Testis (tissue), 3 donors: ENCODE data around the gene SVOPL. TPM values are rescaled to one million over a fixed set of nuclear protein-coding genes. Genes with fewer than 3 reads are reported as not detected.

Experiments
- DNase-seq: peaks from one replicate; pipeline ENCODE4 v3.0.0-alpha.2; 2019
- H3K27ac ChIP-seq, 2 donors: fragments of 200-600 bp; sonication (generic); one replicate each; pipeline ENCODE4 v1.5.1; 2019
- H3K27me3 ChIP-seq: fragments of 200-600 bp; sonication (generic); one replicate; pipeline ENCODE4 v1.5.1; 2019
- H3K36me3 ChIP-seq: fragments of 200-600 bp; sonication (generic); one replicate; pipeline ENCODE4 v1.5.1; 2017; ENCODE audit warnings: low read depth; ENCODE audit errors: missing control alignments
- H3K4me1 ChIP-seq: fragments of 200-600 bp; sonication (generic); one replicate; pipeline ENCODE4 v1.5.1; 2019
- H3K4me3 ChIP-seq, 2 donors: fragments of 200-600 bp; sonication (generic); one replicate each; pipeline ENCODE4 v1.5.1; 2017 to 2019
- H3K9me3 ChIP-seq: fragments of 200-600 bp; sonication (generic); one replicate; pipeline ENCODE4 v1.5.1; 2017
- CTCF ChIP-seq, 3 experiments: fragments of 450-650 bp in 2 of 3; fragments of 200-600 bp in 1 of 3; sonication (generic) in 1 of 3; IDR thresholded peaks; one replicate each; pipeline ENCODE4 v1.5.1; 2016 to 2019; ENCODE audit warnings: antibody characterized with exemption in 3 of 3, mild to moderate bottlenecking in 2 of 3, moderate library complexity in 1 of 3
- POLR2A ChIP-seq: fragments of 450-650 bp; IDR thresholded peaks from one replicate; pipeline ENCODE4 v1.6.1; 2017; ENCODE audit warnings: antibody characterized with exemption, mild to moderate bottlenecking, moderate library complexity
- WGBS, 2 donors: methylation state at CpG; one replicate each; pipeline ENCODE4 v1.1.5; 2018; 5-methylcytosine and 5-hydroxymethylcytosine counted together
- intact Hi-C: fragments of 100-400 bp; cut with DNase I; formaldehyde crosslinking; loops from one replicate; pipeline ENCODE4 v1.15.1; 2023; ENCODE audit warnings: low total_unique reads
- polyA plus RNA-seq: library from polyadenylated mRNA; stranded (reverse); fragments of 350-450 nt; fragmentation: Illumina TruSeq; extraction: RNeasy Lipid Tissue Mini Kit (QIAGEN cat#74804); gene quantifications from one replicate; pipeline ENCODE4 v1.2.3, GENCODE V29; 2014; ENCODE audit warnings: low read depth, low replicate concordance; ENCODE audit not compliant: insufficient read depth
- total RNA-seq, 2 donors: library from RNA; depleted of rRNA; stranded (reverse); fragments of >200 nt; gene quantifications; one replicate each; pipeline ENCODE4 v1.2.3, GENCODE V29; 2016

SVOPL gene
- total and polyA plus RNA-seq, 3 donors from 2014 or later, result 1.1 to 4.0 (median 1.7) TPM

GRCh38 chr7:138616085-138616484 is 85.1 kb downstream of the SVOPL start:
- no peaks in the 10 kb centered on the region for H3K9me3 ChIP-seq
- H3K27ac ChIP-seq, result no peak overlapping the region
- no peaks in the 10 kb centered on the region for H3K27me3 ChIP-seq
- intact Hi-C loops, result no loop called here
- WGBS, 2 donors, result 93 to 94% methylated on average over 6 of the region's 6 CpGs
- no peaks in the 10 kb centered on the region for H3K36me3 ChIP-seq
- H3K4me3 ChIP-seq, result no peak overlapping the region
- TF ChIP-seq POLR2A (no peak), CTCF (IDR thresholded peaks at IDR 0.05) (no peak)
- DNase-seq, result no peak
- H3K4me1 ChIP-seq, result no peaks in the 10 kb centered on the region

- Histone ChIP-seq H3K36me3 (no peaks in the 10 kb centered on the region), H3K4me1 (peaks cover 4% of the 10 kb centered on the region), H3K4me3 (no peak overlapping the region), H3K27me3 (no peaks in the 10 kb centered on the region), H3K9me3 (no peaks in the 10 kb centered on the region), H3K27ac (no peak overlapping the region)
- no peak for DNase-seq
- intact Hi-C loops, result no loop called here
- TF ChIP-seq CTCF (IDR thresholded peaks at IDR 0.05), result no peak
- no peak for TF ChIP-seq POLR2A
- 88 to 94% methylated on average over 2 of the region's 2 CpGs for WGBS, 2 donors
Measured at GRCh38 chr7:138613630-138614029, 87.5 kb downstream of the SVOPL start.

- Histone ChIP-seq H3K27me3 (no peaks in the 10 kb centered on the region), H3K9me3 (no peaks in the 10 kb centered on the region), H3K4me1 (peaks cover 4% of the 10 kb centered on the region), H3K36me3 (no peaks in the 10 kb centered on the region), H3K4me3 (no peak overlapping the region), H3K27ac (no peak overlapping the region)
- no peak for DNase-seq
- intact Hi-C loops, result no loop called here
- TF ChIP-seq CTCF (IDR thresholded peaks at IDR 0.05), result no peak
- no peak for TF ChIP-seq POLR2A
- 69 to 71% methylated on average over 7 of the region's 7 CpGs for WGBS, 2 donors
Measured at GRCh38 chr7:138610671-138611170, 90.4 kb downstream of the SVOPL start.

GRCh38 chr7:138608275-138608674 is 92.9 kb downstream of the SVOPL start:
- H3K4me3 ChIP-seq, result no peak overlapping the region
- peaks cover 4% of the 10 kb centered on the region for H3K4me1 ChIP-seq
- H3K27me3 ChIP-seq, result no peaks in the 10 kb centered on the region
- intact Hi-C loops, result no loop called here
- WGBS, 2 donors, result 55 to 64% methylated on average over 12 of the region's 12 CpGs
- TF ChIP-seq CTCF (IDR thresholded peaks at IDR 0.05) (no peak), POLR2A (no peak)
- H3K9me3 ChIP-seq, result no peaks in the 10 kb centered on the region
- H3K27ac ChIP-seq, result no peak overlapping the region
- no peak for DNase-seq
- no peaks in the 10 kb centered on the region for H3K36me3 ChIP-seq
